MM.1S (cell line): ENCODE measurements around the gene TMEM86B.
A peak's percentile ranks its signal among the peaks of the same experiment; 100 is the strongest.

Experiments
- CTCF ChIP-seq: fragments of 300-600 bp; sonication (generic); IDR thresholded peaks from 2 replicates; pipeline ENCODE4 v1.5.1; 2016; ENCODE audit warnings: antibody characterized with exemption, low read length, mixed read lengths
- EZH2phosphoT487 ChIP-seq: fragments of 300-600 bp; sonication (generic); IDR thresholded peaks from 2 replicates; pipeline ENCODE4 v1.6.1; 2018; ENCODE audit warnings: antibody characterized with exemption, low read length

DNA sequence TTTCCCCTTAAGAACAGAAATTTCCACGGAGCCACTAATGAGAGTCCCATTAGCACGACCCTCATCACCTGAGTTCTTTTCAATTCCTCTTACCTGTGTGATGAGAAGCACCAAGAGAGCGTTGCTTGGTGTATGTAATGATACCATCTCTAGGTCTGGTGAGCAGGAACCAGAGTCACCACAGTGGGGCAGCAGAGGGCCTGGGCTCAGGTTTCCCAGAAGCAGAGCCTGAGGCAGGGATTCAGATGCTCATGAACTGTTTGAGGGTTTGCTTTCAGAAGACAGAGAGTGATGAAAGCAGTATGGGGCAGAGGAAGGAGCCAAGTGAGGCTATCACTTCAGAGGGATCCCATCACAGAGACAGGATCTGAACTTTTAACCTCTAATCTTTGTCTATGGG lies 16.1 kb downstream of the TMEM86B start:
- TF ChIP-seq CTCF (peak; percentile 96), EZH2phosphoT487 (no peak)
